ENCODE results near the gene DNAH8. TPM values are rescaled to one million over a fixed set of nuclear protein-coding genes. Genes with fewer than 3 reads are reported as not detected.

Gene DNAH8
- total and polyA plus RNA-seq, 2 donors (not counting 3 experiments of a cell fraction or from before 2014, with no cell fraction given): 0.29 to 0.61 TPM

DNA sequence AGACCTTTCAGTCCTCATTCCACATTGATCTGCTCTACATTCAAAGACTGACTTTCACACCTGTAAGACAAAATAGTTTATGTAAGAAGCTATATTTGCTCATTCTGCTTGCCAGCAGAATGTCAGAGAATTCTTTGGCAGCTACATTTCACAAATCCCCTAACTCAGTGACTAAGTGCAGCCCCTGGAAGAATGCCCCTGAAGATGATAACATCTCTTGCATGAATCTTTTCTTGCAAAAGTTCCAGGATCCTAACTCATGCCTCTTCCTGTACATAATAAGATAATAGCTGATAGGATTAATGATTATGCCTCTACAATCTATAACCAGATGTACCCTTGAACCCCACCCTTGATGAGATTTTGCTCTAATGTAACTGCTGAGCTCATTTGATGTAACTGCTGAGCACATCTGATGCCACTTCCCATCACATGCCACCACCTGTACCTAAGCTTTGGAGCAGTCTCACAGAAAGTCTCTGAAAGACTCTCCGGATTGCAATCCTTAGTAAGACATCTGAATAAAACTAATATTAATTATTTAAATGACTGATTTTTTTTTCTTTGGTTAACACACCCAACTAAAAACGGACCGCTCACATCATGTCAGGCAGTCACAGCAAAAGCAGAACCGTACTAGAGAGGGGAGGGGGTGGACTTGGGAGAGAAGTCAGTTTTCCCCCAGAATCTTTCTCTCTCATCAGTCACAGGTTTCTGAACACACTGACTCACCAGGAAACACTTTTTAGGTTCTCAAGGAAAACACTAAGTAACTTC is 684 bp upstream of the DNAH8 start:
- dilution Hi-C loops (cut with MboI; ENCODE audit: extremely low pct_ligation_motif_present, low sequenced_read_pairs): no loop called here
- Histone ChIP-seq H3K4me2 (ENCODE audit: insufficient read depth, low read length) (peak overlapping the region; percentile 90), H3K4me3 (replicated peaks in 1 of 3; ENCODE audit: insufficient read depth in 1 of 3, low read depth in 1 of 3, low read length in 3 of 3) (peak overlapping the region; percentile 45 to 61 (median 59)), H3K27ac (ENCODE audit: insufficient read depth, low read depth, low read length) (peak overlapping the region; percentile 21), H3K9ac (replicated peaks; ENCODE audit: extremely low read depth, insufficient read depth, low read length) (peak overlapping the region; percentile 25), H4K20me1 (replicated peaks; ENCODE audit: control insufficient read depth, extremely low read depth, insufficient read depth, low read length) (no peaks in the 10 kb centered on the region), H3K4me1 (ENCODE audit: control insufficient read depth, extremely low read depth, insufficient read depth, low read length) (peaks cover 20% of the 10 kb centered on the region), H3K79me2 (ENCODE audit: control insufficient read depth, insufficient read depth, low read length) (no peaks in the 10 kb centered on the region), H3K9me1 (replicated peaks; ENCODE audit: control insufficient read depth, extremely low read depth, insufficient read depth, low read length) (no peaks in the 10 kb centered on the region), H2AFZ (ENCODE audit: low read depth, low read length) (peak overlapping the region; percentile 96), H3K27me3 (ENCODE audit: control insufficient read depth in 2 of 2, insufficient read depth in 2 of 2, low read length in 2 of 2) (no peaks in the 10 kb centered on the region), H3K9me3 (replicated peaks; ENCODE audit: control insufficient read depth, insufficient read depth, low read length) (no peaks in the 10 kb centered on the region), H3K36me3 (ENCODE audit: control insufficient read depth in 2 of 2, extremely low read depth in 1 of 2, insufficient read depth in 2 of 2, low read length in 2 of 2) (no peaks in the 10 kb centered on the region)
- peak; percentile 18 for FAIRE-seq
- TF ChIP-seq POLR2A (IDR thresholded peaks at IDR 0.05; ENCODE audit: low read depth, low read length) (no peak), GATA2 (IDR thresholded peaks at IDR 0.05; ENCODE audit: insufficient read depth, insufficient read length, low read depth, low read length) (peak; percentile 71), POLR2AphosphoS5 (IDR thresholded peaks at IDR 0.05; ENCODE audit: insufficient read depth, low read depth, low read length) (no peak)
- TF ChIP-seq, protein P1, sequence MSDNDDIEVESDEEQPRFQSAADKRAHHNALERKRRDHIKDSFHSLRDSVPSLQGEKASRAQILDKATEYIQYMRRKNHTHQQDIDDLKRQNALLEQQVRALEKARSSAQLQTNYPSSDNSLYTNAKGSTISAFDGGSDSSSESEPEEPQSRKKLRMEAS (IDR thresholded peaks at IDR 0.05; ENCODE audit: insufficient read depth, insufficient read length): no peak
- intact Hi-C loops (cut with micrococcal nuclease): no loop called here
- CTCF ChIA-PET: interaction anchor here (0.9 to 3.0 kb wide), 4 partner anchors 10 to 59 kb away, joined by 3 to 11 read pairs (median 4); no protein-coding TSS in a partner anchor
- POLR2A ChIA-PET: no interaction called here
- peak; percentile 28 for DNase-seq (ENCODE audit: low read depth, low spot score)
- BruUV-seq (replicated peaks): no TSS peak

DNA sequence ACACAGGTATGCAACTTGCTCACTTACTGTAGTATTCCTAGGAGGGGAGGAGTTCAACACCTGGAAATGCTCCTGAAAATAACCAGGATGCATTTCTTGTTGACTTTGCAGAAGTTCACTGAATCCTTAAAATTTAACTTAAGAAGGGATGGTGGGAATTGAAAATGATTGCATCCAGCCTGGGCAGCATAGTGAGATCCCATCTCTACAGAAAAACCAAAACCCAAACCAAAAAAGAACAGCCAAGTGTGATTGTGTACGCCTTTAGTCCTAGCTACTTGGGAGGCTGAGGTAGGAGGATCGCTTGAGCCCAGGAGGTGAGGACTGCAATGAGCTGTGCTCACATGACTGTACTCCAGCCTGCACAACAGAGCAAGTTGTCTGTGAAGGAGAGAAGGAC is 1.7 kb downstream of the DNAH8 start:
- ChIA-PET CTCF (interaction anchor here (1.4 kb wide), 1 partner anchor 88 kb away, joined by 4 read pairs; no protein-coding TSS in a partner anchor), POLR2A (no interaction called here)
- FAIRE-seq (no peak), DNase-seq (ENCODE audit: low read depth, low spot score) (no peak)
- Histone ChIP-seq H3K9me1 (replicated peaks; ENCODE audit: control insufficient read depth, extremely low read depth, insufficient read depth, low read length) (no peaks in the 10 kb centered on the region), H3K27me3 (ENCODE audit: control insufficient read depth in 2 of 2, insufficient read depth in 2 of 2, low read length in 2 of 2) (no peaks in the 10 kb centered on the region), H3K27ac (ENCODE audit: insufficient read depth, low read depth, low read length) (no peak overlapping the region), H4K20me1 (replicated peaks; ENCODE audit: control insufficient read depth, extremely low read depth, insufficient read depth, low read length) (no peaks in the 10 kb centered on the region), H3K79me2 (ENCODE audit: control insufficient read depth, insufficient read depth, low read length) (no peaks in the 10 kb centered on the region), H3K9ac (replicated peaks; ENCODE audit: extremely low read depth, insufficient read depth, low read length) (no peak overlapping the region), H3K4me2 (ENCODE audit: insufficient read depth, low read length) (no peak overlapping the region), H3K36me3 (ENCODE audit: control insufficient read depth in 2 of 2, extremely low read depth in 1 of 2, insufficient read depth in 2 of 2, low read length in 2 of 2) (no peaks in the 10 kb centered on the region), H2AFZ (ENCODE audit: low read depth, low read length) (no peak overlapping the region), H3K4me3 (replicated peaks in 1 of 3; ENCODE audit: insufficient read depth in 1 of 3, low read depth in 1 of 3, low read length in 3 of 3) (no peak overlapping the region), H3K4me1 (ENCODE audit: control insufficient read depth, extremely low read depth, insufficient read depth, low read length) (peaks cover 29% of the 10 kb centered on the region), H3K9me3 (replicated peaks; ENCODE audit: control insufficient read depth, insufficient read depth, low read length) (no peaks in the 10 kb centered on the region)
- intact Hi-C loops (cut with micrococcal nuclease) (no loop called here), dilution Hi-C loops (cut with MboI; ENCODE audit: extremely low pct_ligation_motif_present, low sequenced_read_pairs) (no loop called here)
- TF ChIP-seq, protein P1 (IDR thresholded peaks at IDR 0.05; ENCODE audit: insufficient read depth, insufficient read length): no peak
- TF ChIP-seq POLR2A (IDR thresholded peaks at IDR 0.05; ENCODE audit: low read depth, low read length) (no peak), EZH2 (IDR thresholded peaks at IDR 0.05; ENCODE audit: borderline replicate concordance, low read depth, low read length, severe bottlenecking) (no peak), JUN (IDR thresholded peaks at IDR 0.05; ENCODE audit: borderline replicate concordance, insufficient read depth, insufficient read length, low read depth) (no peak), GATA2 (IDR thresholded peaks at IDR 0.05; ENCODE audit: insufficient read depth, insufficient read length, low read depth, low read length) (no peak), FOS (IDR thresholded peaks at IDR 0.05; ENCODE audit: borderline replicate concordance, insufficient read depth, low read length) (no peak), POLR2AphosphoS5 (IDR thresholded peaks at IDR 0.05; ENCODE audit: insufficient read depth, low read depth, low read length) (no peak), MYC (IDR thresholded peaks at IDR 0.05; ENCODE audit: low read depth, low read length) (no peak)
- TF ChIP-seq, protein P2, sequence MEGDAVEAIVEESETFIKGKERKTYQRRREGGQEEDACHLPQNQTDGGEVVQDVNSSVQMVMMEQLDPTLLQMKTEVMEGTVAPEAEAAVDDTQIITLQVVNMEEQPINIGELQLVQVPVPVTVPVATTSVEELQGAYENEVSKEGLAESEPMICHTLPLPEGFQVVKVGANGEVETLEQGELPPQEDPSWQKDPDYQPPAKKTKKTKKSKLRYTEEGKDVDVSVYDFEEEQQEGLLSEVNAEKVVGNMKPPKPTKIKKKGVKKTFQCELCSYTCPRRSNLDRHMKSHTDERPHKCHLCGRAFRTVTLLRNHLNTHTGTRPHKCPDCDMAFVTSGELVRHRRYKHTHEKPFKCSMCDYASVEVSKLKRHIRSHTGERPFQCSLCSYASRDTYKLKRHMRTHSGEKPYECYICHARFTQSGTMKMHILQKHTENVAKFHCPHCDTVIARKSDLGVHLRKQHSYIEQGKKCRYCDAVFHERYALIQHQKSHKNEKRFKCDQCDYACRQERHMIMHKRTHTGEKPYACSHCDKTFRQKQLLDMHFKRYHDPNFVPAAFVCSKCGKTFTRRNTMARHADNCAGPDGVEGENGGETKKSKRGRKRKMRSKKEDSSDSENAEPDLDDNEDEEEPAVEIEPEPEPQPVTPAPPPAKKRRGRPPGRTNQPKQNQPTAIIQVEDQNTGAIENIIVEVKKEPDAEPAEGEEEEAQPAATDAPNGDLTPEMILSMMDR (IDR thresholded peaks at IDR 0.05; ENCODE audit: extremely low read depth in 1 of 2, insufficient read depth in 1 of 2, low read depth in 1 of 2, low read length in 2 of 2): no peak
- BruUV-seq (replicated peaks): no TSS peak
